Ectodermal cell (in vitro differentiated cells): ENCODE results near the gene LCLAT1.
"Not testable (repeated sequence)": the region's sequence is repeated elsewhere in the genome, so short reads cannot be mapped to it uniquely, and the experiment has no call there.

Experiments
- H3K27ac ChIP-seq: 2 replicates; pipeline ENCODE4 v1.7.0; 2013; ENCODE audit warnings: mild to moderate bottlenecking, low read depth, low read length; ENCODE audit not compliant: insufficient read depth, poor library complexity, severe bottlenecking
- H3K27me3 ChIP-seq: 2 replicates; pipeline ENCODE4 v1.7.0; 2013; ENCODE audit warnings: mild to moderate bottlenecking, low read length; ENCODE audit not compliant: insufficient read depth, control insufficient read depth, poor library complexity, severe bottlenecking
- H3K36me3 ChIP-seq: one replicate; pipeline ENCODE4 v1.7.0; 2013; ENCODE audit warnings: low read length; ENCODE audit not compliant: control insufficient read depth, insufficient read depth
- H3K4me1 ChIP-seq: one replicate; pipeline ENCODE4 v1.7.0; 2013; ENCODE audit warnings: low read length; ENCODE audit not compliant: control insufficient read depth, insufficient read depth
- H3K4me3 ChIP-seq: 2 replicates; pipeline ENCODE4 v1.7.0; 2013; ENCODE audit warnings: low read depth, low read length, control low read depth; ENCODE audit not compliant: insufficient read depth
- H3K9me3 ChIP-seq: 2 replicates; pipeline ENCODE4 v1.7.0; 2013; ENCODE audit warnings: mild to moderate bottlenecking, low read length, moderate library complexity; ENCODE audit not compliant: control insufficient read depth
- WGBS, 2 experiments: methylation state at CpG; one replicate each; pipeline ENCODE4 v1.1.7; 2013; ENCODE audit warnings: missing lambda C conversion rate in 2 of 2; 5-methylcytosine and 5-hydroxymethylcytosine counted together

The LCLAT1 gene

DNA sequence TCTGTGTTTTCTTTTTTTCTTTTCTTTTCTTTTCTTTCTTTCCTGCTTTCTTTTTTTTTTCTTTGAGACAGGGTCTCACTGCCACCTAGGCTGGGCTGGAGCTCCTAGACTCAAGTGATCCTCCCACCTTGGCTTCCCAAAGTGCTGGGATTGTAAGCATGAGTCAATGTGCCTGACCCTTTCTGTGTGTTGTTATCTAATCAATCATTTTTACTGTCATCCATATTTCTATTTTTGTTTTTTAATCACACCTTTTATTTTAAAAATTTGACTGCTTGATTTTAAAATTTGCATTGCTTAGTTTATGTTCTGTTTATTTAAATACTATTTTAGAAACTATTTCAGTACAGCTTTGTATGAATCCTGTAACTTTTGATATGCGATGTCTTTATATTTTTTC, 19.2 kb downstream of the LCLAT1 start:
- H3K4me3 ChIP-seq: no peak overlapping the region
- no peaks in the 10 kb centered on the region for H3K36me3 ChIP-seq
- H3K4me1 ChIP-seq: no peaks in the 10 kb centered on the region
- WGBS, 2 experiments: 100% methylated on average over 1 of the region's 1 CpG
- no peaks in the 10 kb centered on the region for H3K27me3 ChIP-seq
- H3K9me3 ChIP-seq: no peaks in the 10 kb centered on the region
- no peak overlapping the region for H3K27ac ChIP-seq

DNA sequence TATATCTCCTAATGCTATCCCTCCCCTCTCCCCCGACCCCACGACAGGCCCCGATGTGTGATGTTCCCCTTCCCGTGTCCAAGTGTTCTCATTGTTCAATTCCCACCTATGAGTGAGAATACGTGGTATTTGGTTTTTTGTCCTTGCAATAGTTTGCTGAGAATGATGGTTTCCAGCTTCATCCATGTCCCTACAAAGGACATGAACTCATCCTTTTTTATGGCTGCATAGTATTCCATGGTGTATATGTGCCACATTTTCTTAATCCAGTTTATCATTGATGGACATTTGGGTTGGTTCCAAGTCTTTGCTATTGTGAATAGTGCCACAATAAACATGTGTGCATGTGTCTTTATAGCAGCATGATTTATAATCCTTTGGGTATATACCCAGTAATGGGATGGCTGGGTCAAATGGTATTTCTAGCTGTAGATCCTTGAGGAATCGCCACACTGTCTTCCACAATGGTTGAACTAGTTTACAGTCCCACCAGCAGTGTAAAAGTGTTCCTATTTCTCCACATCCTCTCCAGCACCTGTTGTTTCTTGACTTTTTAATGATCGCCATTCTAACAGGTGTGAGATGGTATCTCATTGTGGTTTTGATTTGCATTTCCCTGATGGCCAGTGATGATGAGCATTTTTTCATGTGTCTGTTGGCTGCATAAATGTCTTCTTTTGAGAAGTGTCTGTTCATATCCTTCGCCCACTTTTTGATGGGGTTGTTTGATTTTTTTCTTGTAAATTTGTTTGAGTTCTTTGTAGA, 20.2 kb downstream of the LCLAT1 start:
- not testable (repeated sequence) for H3K9me3 ChIP-seq, H3K4me1 ChIP-seq, H3K36me3 ChIP-seq, H3K27ac ChIP-seq, H3K27me3 ChIP-seq, H3K4me3 ChIP-seq
- 92 to 98% methylated on average over 4 to 6 of the region's 8 CpGs for WGBS, 2 experiments

DNA sequence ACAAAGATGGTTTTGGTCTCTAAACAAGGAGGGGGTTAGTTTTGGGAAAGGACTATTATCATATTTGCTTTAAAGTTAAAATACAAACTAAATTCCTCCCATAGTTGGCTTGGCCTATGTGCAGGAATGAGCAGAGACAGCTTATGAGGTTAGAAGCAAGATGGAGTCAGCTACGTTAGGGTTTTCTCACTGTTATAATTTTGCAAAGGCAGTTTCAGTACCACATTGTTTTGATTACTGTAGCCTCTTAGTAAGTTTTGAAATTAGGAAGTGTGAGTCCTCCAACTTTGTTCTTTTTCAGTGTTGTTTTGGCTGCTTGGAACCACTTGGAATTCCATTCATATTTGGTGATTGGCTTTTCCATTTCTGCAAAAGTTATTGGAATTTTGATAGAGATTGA, 23.4 kb downstream of the LCLAT1 start:
- H3K9me3 ChIP-seq: no peaks in the 10 kb centered on the region
- no peak overlapping the region for H3K4me3 ChIP-seq
- WGBS, 2 experiments: 90 to 100% methylated on average over 1 of the region's 1 CpG
- H3K36me3 ChIP-seq: no peaks in the 10 kb centered on the region
- no peaks in the 10 kb centered on the region for H3K4me1 ChIP-seq
- H3K27ac ChIP-seq: no peak overlapping the region
- H3K27me3 ChIP-seq: no peaks in the 10 kb centered on the region

DNA sequence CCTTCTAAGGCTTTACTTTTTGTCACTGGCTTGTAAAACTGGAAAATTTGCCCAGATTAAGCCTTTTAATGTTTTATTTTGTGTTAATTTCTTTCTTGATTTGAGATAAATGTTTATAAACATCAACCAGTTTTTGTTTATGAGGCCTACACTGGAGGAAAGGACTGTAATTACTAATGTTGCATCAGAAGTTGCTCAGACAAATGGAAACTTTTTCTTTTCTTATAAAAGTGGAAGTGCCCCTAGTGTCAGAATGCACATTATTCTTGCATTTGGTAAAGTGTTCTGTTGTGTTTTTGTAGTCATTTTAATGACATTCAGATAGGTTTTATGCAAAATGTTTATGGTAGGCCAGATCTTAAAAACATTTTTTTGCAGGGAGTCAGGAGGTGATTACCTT, 25.3 kb downstream of the LCLAT1 start:
- Histone ChIP-seq H3K27ac (no peak overlapping the region), H3K4me3 (no peak overlapping the region), H3K4me1 (no peaks in the 10 kb centered on the region), H3K9me3 (no peaks in the 10 kb centered on the region), H3K27me3 (no peaks in the 10 kb centered on the region), H3K36me3 (no peaks in the 10 kb centered on the region)

DNA sequence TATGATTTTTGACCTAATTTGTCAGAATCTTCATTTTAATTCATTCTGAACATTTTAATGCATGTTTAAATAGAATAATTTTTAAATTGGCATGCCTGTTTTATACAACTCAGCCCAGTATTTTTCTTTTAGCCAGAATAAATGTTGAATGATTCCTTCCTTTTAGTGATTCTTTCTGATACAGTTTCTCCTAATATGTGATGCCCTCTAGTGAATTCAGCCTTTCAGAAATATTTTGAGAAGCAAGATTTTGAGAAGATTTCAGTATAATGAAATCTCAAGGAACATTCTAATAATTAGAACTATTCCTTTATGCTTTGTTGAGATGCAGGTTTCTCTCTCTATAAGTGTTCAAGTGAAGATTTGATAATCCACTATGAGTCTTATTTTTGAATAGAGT, 28.5 kb downstream of the LCLAT1 start:
- Histone ChIP-seq H3K9me3 (no peaks in the 10 kb centered on the region), H3K4me3 (no peak overlapping the region), H3K27ac (no peak overlapping the region), H3K4me1 (no peaks in the 10 kb centered on the region), H3K27me3 (no peaks in the 10 kb centered on the region), H3K36me3 (no peaks in the 10 kb centered on the region)

DNA sequence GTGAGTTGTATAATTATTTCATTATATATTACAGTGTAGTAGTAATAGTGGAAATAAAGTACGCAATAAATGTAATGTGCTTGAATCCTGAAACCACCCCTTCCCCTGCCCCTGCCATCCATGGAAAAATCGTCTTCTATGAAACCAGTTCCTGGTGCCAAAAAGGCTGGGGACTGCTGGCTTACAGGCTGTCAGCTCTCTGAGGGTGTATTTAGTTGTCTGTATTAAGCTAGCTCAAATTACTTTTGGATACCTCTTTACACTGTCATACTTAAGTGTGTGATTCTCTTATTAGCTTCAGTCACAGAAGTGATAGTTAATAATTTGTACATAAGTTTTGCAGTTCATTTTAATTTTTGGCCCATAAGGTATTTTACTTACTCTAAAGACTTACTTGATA, 29.6 kb downstream of the LCLAT1 start:
- no peak overlapping the region for H3K4me3 ChIP-seq
- 60 to 100% methylated on average over 1 to 2 of the region's 2 CpGs for WGBS, 2 experiments
- H3K36me3 ChIP-seq: no peaks in the 10 kb centered on the region
- no peaks in the 10 kb centered on the region for H3K9me3 ChIP-seq
- no peaks in the 10 kb centered on the region for H3K4me1 ChIP-seq
- no peak overlapping the region for H3K27ac ChIP-seq
- no peaks in the 10 kb centered on the region for H3K27me3 ChIP-seq

DNA sequence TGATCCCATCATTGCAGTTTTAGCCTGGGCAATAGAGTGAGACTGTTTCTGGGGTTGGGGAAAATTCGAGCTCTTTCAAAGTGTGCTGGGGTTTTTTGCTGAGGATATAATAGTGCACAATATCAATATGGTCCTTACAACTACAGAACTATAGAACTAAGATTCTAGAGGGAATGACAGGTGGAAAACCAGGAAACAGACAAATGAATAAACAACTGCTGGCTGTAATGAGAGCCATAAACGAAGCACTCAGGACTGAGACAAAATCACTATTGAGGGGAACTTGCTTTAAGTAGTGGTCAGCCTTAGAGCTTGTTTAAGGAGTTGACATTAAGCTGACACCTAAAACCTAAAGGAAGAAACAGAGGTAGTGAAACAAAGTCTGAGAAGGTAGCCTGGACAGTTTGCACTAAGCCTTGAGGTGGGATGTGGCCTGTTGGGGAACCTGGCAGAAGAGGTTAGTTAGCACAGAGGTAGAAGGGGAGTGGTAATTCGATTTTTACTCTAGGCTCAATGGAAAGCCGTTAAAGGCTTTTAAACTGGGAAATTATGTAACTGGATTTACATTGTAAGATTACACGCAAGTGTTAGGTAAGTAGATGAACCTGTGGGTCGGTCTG, 33.8 kb downstream of the LCLAT1 start:
- Histone ChIP-seq H3K4me1 (no peaks in the 10 kb centered on the region), H3K4me3 (no peak overlapping the region), H3K27me3 (no peaks in the 10 kb centered on the region), H3K36me3 (no peaks in the 10 kb centered on the region), H3K27ac (no peak overlapping the region), H3K9me3 (no peaks in the 10 kb centered on the region)
- 92 to 98% methylated on average over 5 of the region's 6 CpGs for WGBS, 2 experiments

DNA sequence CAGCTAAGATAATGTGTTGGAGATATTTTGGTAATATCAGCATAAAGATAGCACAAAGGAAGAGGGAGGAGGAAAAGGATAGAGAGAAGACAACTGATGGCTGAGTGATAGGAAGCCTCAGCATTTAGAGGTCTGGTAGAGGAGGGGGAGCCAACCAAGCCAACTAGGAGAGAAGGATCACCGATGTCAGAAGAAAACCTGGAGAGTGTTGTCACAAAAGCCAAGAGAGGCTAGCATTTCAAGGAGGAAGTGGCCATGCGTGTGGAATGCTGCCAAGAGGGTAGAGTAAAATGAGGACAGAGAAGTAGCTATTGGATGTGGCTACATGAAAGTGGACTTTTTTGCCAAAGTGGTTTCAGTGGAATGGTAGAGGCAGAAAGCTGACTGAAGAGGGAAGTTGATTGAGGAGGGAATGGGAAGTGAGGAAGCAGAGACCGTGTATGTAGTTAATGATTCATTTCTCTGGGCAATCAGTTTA, 34.3 kb downstream of the LCLAT1 start:
- Histone ChIP-seq H3K27ac (no peak overlapping the region), H3K36me3 (no peaks in the 10 kb centered on the region), H3K4me3 (no peak overlapping the region), H3K27me3 (no peaks in the 10 kb centered on the region), H3K4me1 (no peaks in the 10 kb centered on the region), H3K9me3 (no peaks in the 10 kb centered on the region)
- WGBS, 2 experiments: 87 to 90% methylated on average over 3 of the region's 3 CpGs

DNA sequence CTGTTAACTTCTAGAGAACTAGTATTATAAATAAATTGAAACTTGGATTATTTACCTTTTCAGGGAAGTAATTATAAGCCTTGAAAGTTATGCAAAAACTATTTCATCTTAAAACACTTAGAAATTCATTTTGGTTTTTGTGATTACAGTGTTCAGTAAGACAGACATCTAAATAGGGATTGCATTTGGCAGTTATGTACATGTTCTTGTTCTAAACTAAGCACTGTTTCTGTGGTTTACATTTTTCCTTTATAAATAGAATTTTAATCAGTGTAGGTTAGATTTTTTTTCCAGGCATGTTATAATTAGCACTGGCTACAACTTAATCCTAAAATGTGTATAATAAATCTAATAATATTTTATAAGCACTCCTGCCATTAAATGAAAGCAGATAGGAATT, 35.0 kb downstream of the LCLAT1 start:
- Histone ChIP-seq H3K27ac (no peak overlapping the region), H3K4me3 (no peak overlapping the region), H3K9me3 (no peaks in the 10 kb centered on the region), H3K4me1 (no peaks in the 10 kb centered on the region), H3K27me3 (no peaks in the 10 kb centered on the region), H3K36me3 (no peaks in the 10 kb centered on the region)

DNA sequence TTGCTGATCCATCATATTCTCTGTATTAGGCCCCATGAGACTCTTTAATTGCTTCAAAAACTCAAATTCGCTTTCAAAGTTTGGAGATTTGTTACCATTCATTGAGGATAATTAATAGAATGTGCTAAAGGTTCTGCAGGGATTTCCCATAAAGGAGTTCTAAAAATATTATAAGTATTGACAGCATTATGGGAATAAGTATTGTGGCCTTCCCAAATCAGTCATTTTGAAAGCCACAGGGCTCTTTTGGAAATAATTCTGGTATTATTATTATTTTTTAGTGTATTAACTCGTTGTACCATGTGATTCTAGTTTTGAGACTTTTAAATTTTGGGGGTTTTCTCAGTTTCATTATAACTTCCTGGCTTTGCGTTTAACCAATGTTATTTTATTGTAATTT, 37.1 kb downstream of the LCLAT1 start:
- Histone ChIP-seq H3K9me3 (no peaks in the 10 kb centered on the region), H3K4me1 (no peaks in the 10 kb centered on the region), H3K27ac (no peak overlapping the region), H3K4me3 (no peak overlapping the region), H3K36me3 (no peaks in the 10 kb centered on the region), H3K27me3 (no peaks in the 10 kb centered on the region)
- 87 to 100% methylated on average over 1 to 3 of the region's 3 CpGs for WGBS, 2 experiments
